HG03097 (cell line): ENCODE results near the gene ADAM23.

Experiments
- ATAC-seq: cut with Tn5 transposase; IDR thresholded peaks from one replicate; pipeline ENCODE4 v1.9.1; 2021; ENCODE audit not compliant: unreplicated experiment, low FRiP score

The ADAM23 gene

GRCh38 chr2:206626108-206626507, 182.8 kb downstream of the ADAM23 start:
- ATAC-seq, result no peak

GRCh38 chr2:206627632-206628031, 184.3 kb downstream of the ADAM23 start:
- ATAC-seq, result no peak

- ATAC-seq, result no peak
Measured at GRCh38 chr2:206631340-206631739, 188.0 kb downstream of the ADAM23 start.

- no peak for ATAC-seq
Measured at GRCh38 chr2:206635015-206635414, 191.7 kb downstream of the ADAM23 start.

GRCh38 chr2:206639636-206640035, 196.3 kb downstream of the ADAM23 start:
- ATAC-seq, result no peak

GRCh38 chr2:206641226-206641625, 197.9 kb downstream of the ADAM23 start:
- no peak for ATAC-seq

- ATAC-seq, result no peak
Measured at GRCh38 chr2:206642075-206643025, 199.0 kb downstream of the ADAM23 start, which contains the start of gene FAM237A. Gene FAM237A (plus strand): TSS chr2:206642487. CDS start chr2:206644237, 1,750 bp downstream.

GRCh38 chr2:206647985-206648384, 204.7 kb downstream of the ADAM23 start:
- no peak for ATAC-seq

- no peak for ATAC-seq
Measured at GRCh38 chr2:206657087-206657486, 213.8 kb downstream of the ADAM23 start.

- ATAC-seq, result no peak
Measured at GRCh38 chr2:206665251-206665650, 221.9 kb downstream of the ADAM23 start.
